ENCODE measurements around the gene TRIM71. TPM values are rescaled to one million over a fixed set of nuclear protein-coding genes. Genes with fewer than 3 reads are reported as not detected.

TRIM71 gene
- total and polyA plus RNA-seq, 5 donors from 2014 or later: 0.03 to 0.47 (median 0.06) TPM

GRCh38 chr3:32815841-32816438 lies 1.9 kb upstream of the TRIM71 start:
- Histone ChIP-seq H3K4me3 (ENCODE audit: low read depth, low read length) (no peak overlapping the region), H3K9me3 (ENCODE audit: control insufficient read depth in 2 of 2, low read length in 2 of 2) (no peaks in the 10 kb centered on the region), H3K4me1 (ENCODE audit: control insufficient read depth, insufficient read depth, low read length, poor library complexity, severe bottlenecking) (peaks cover 20% of the 10 kb centered on the region), H3K27ac (ENCODE audit: insufficient read depth, low read length, poor library complexity, severe bottlenecking) (no peak overlapping the region), H3K27me3 (ENCODE audit: control insufficient read depth, insufficient read depth, low read length) (peaks cover 19% of the 10 kb centered on the region), H3K36me3 (ENCODE audit: control insufficient read depth, insufficient read depth, low read length) (no peaks in the 10 kb centered on the region)
- H3K4me3 Mint-ChIP-seq: peak overlapping the region; percentile 42 to 84 (median 70)
- ATAC-seq (ENCODE audit: low read depth in 2 of 2) (no peak), DNase-seq (no peak)
- H3K36me3 Mint-ChIP-seq: no peaks in the 10 kb centered on the region
- H3K27me3 Mint-ChIP-seq: peaks cover 71% of the 10 kb centered on the region
- peaks cover 0 to 2% (median 0%) of the 10 kb centered on the region in 7 donors for H3K9me3 Mint-ChIP-seq
- peak overlapping the region in 2 of 3 donors; percentile 7 to 74 for H3K27ac Mint-ChIP-seq
- peaks cover 0 to 21% (median 5%) of the 10 kb centered on the region in 4 donors for H3K4me1 Mint-ChIP-seq

GRCh38 chr3:32816439-32817256 lies 1.1 kb upstream of the TRIM71 start:
- no peak overlapping the region for H3K4me3 ChIP-seq (ENCODE audit: low read depth, low read length)
- Mint-ChIP-seq H3K27ac (no peak overlapping the region), H3K4me3 (peak overlapping the region; percentile 67 to 86 (median 72)), H3K27me3 (peaks cover 68% of the 10 kb centered on the region), H3K4me1 (peaks cover 0 to 21% (median 5%) of the 10 kb centered on the region in 4 donors), H3K9me3 (peaks cover 0 to under 1% (median 0%) of the 10 kb centered on the region in 7 donors), H3K36me3 (no peaks in the 10 kb centered on the region)
- H3K27me3 ChIP-seq (ENCODE audit: control insufficient read depth, insufficient read depth, low read length): peaks cover 19% of the 10 kb centered on the region
- H3K9me3 ChIP-seq (ENCODE audit: control insufficient read depth in 2 of 2, low read length in 2 of 2): no peaks in the 10 kb centered on the region
- no peak overlapping the region for H3K27ac ChIP-seq (ENCODE audit: insufficient read depth, low read length, poor library complexity, severe bottlenecking)
- H3K36me3 ChIP-seq (ENCODE audit: control insufficient read depth, insufficient read depth, low read length): no peaks in the 10 kb centered on the region
- peaks cover 20% of the 10 kb centered on the region for H3K4me1 ChIP-seq (ENCODE audit: control insufficient read depth, insufficient read depth, low read length, poor library complexity, severe bottlenecking)
- DNase-seq (peak in 2 of 3 donors; percentile 12 to 48), ATAC-seq (ENCODE audit: low read depth in 2 of 2) (peak in 1 of 2 donors; percentile 25)

GRCh38 chr3:32817257-32817557 lies 590 bp upstream of the TRIM71 start:
- Histone ChIP-seq H3K9me3 (ENCODE audit: control insufficient read depth in 2 of 2, low read length in 2 of 2) (no peaks in the 10 kb centered on the region), H3K27ac (ENCODE audit: insufficient read depth, low read length, poor library complexity, severe bottlenecking) (no peak overlapping the region), H3K36me3 (ENCODE audit: control insufficient read depth, insufficient read depth, low read length) (no peaks in the 10 kb centered on the region), H3K27me3 (ENCODE audit: control insufficient read depth, insufficient read depth, low read length) (peaks cover 19% of the 10 kb centered on the region), H3K4me3 (ENCODE audit: low read depth, low read length) (no peak overlapping the region), H3K4me1 (ENCODE audit: control insufficient read depth, insufficient read depth, low read length, poor library complexity, severe bottlenecking) (peaks cover 20% of the 10 kb centered on the region)
- no peak for DNase-seq
- Mint-ChIP-seq H3K4me3 (peak overlapping the region in 3 of 4 donors; percentile 52 to 76 (median 64)), H3K4me1 (peaks cover 0 to 21% (median 5%) of the 10 kb centered on the region in 4 donors), H3K27me3 (peaks cover 67% of the 10 kb centered on the region), H3K36me3 (no peaks in the 10 kb centered on the region), H3K27ac (no peak overlapping the region), H3K9me3 (no peaks in the 10 kb centered on the region)
- no peak for ATAC-seq (ENCODE audit: low read depth in 2 of 2)

GRCh38 chr3:32818229-32818969 lies 602 bp downstream of the TRIM71 start:
- H3K9me3 ChIP-seq (ENCODE audit: control insufficient read depth in 2 of 2, low read length in 2 of 2): no peaks in the 10 kb centered on the region
- no peak overlapping the region for H3K27ac Mint-ChIP-seq
- DNase-seq (peak in 2 of 3 donors; percentile 0 to 6), ATAC-seq (ENCODE audit: low read depth in 2 of 2) (no peak)
- H3K27me3 Mint-ChIP-seq: peaks cover 68% of the 10 kb centered on the region
- H3K36me3 Mint-ChIP-seq: no peaks in the 10 kb centered on the region
- H3K27me3 ChIP-seq (ENCODE audit: control insufficient read depth, insufficient read depth, low read length): peaks cover 22% of the 10 kb centered on the region
- no peak overlapping the region for H3K4me3 ChIP-seq (ENCODE audit: low read depth, low read length)
- H3K4me1 ChIP-seq (ENCODE audit: control insufficient read depth, insufficient read depth, low read length, poor library complexity, severe bottlenecking): peaks cover 20% of the 10 kb centered on the region
- peak overlapping the region; percentile 67 to 79 (median 74) for H3K4me3 Mint-ChIP-seq
- H3K27ac ChIP-seq (ENCODE audit: insufficient read depth, low read length, poor library complexity, severe bottlenecking): no peak overlapping the region
- no peaks in the 10 kb centered on the region for H3K36me3 ChIP-seq (ENCODE audit: control insufficient read depth, insufficient read depth, low read length)
- no peaks in the 10 kb centered on the region for H3K9me3 Mint-ChIP-seq
- H3K4me1 Mint-ChIP-seq: peaks cover 0 to 21% (median 5%) of the 10 kb centered on the region in 4 donors

- no peak overlapping the region for H3K4me3 ChIP-seq (ENCODE audit: low read depth, low read length)
Observed at GRCh38 chr3:32818970-32819511, 1.2 kb downstream of the TRIM71 start.

GRCh38 chr3:32819551-32820348 lies 2.0 kb downstream of the TRIM71 start:
- no peaks in the 10 kb centered on the region for H3K36me3 Mint-ChIP-seq
- Histone ChIP-seq H3K36me3 (ENCODE audit: control insufficient read depth, insufficient read depth, low read length) (no peaks in the 10 kb centered on the region), H3K9me3 (ENCODE audit: control insufficient read depth in 2 of 2, low read length in 2 of 2) (no peaks in the 10 kb centered on the region), H3K27ac (ENCODE audit: insufficient read depth, low read length, poor library complexity, severe bottlenecking) (no peak overlapping the region), H3K4me3 (ENCODE audit: low read depth, low read length) (no peak overlapping the region), H3K4me1 (ENCODE audit: control insufficient read depth, insufficient read depth, low read length, poor library complexity, severe bottlenecking) (peaks cover 20% of the 10 kb centered on the region), H3K27me3 (ENCODE audit: control insufficient read depth, insufficient read depth, low read length) (peaks cover 22% of the 10 kb centered on the region)
- H3K4me3 Mint-ChIP-seq: peak overlapping the region; percentile 67 to 79 (median 74)
- H3K4me1 Mint-ChIP-seq: peaks cover 0 to 21% (median 4%) of the 10 kb centered on the region in 4 donors
- no peak overlapping the region for H3K27ac Mint-ChIP-seq
- ATAC-seq (ENCODE audit: low read depth in 2 of 2): no peak
- DNase-seq: no peak
- peaks cover 70% of the 10 kb centered on the region for H3K27me3 Mint-ChIP-seq
- no peaks in the 10 kb centered on the region for H3K9me3 Mint-ChIP-seq

More at GRCh38 chr3:32818970-32819511, 1.2 kb downstream of the TRIM71 start:
- no peak for ATAC-seq (ENCODE audit: low read depth in 2 of 2)
- peaks cover 73% of the 10 kb centered on the region for H3K27me3 Mint-ChIP-seq
- no peak for DNase-seq
- Histone ChIP-seq H3K27me3 (ENCODE audit: control insufficient read depth, insufficient read depth, low read length) (peaks cover 22% of the 10 kb centered on the region), H3K9me3 (ENCODE audit: control insufficient read depth in 2 of 2, low read length in 2 of 2) (no peaks in the 10 kb centered on the region), H3K27ac (ENCODE audit: insufficient read depth, low read length, poor library complexity, severe bottlenecking) (no peak overlapping the region), H3K36me3 (ENCODE audit: control insufficient read depth, insufficient read depth, low read length) (no peaks in the 10 kb centered on the region), H3K4me1 (ENCODE audit: control insufficient read depth, insufficient read depth, low read length, poor library complexity, severe bottlenecking) (peaks cover 20% of the 10 kb centered on the region)
- H3K36me3 Mint-ChIP-seq: no peaks in the 10 kb centered on the region
- peak overlapping the region; percentile 67 to 79 (median 74) for H3K4me3 Mint-ChIP-seq
- H3K27ac Mint-ChIP-seq: no peak overlapping the region
- H3K9me3 Mint-ChIP-seq: no peaks in the 10 kb centered on the region
- H3K4me1 Mint-ChIP-seq: peaks cover 0 to 21% (median 5%) of the 10 kb centered on the region in 4 donors

- peaks cover 69% of the 10 kb centered on the region for H3K27me3 Mint-ChIP-seq
- no peak for ATAC-seq (ENCODE audit: low read depth in 2 of 2)
Observed at GRCh38 chr3:32820430-32820829, 2.6 kb downstream of the TRIM71 start.

More at GRCh38 chr3:32820430-32820829, 2.6 kb downstream of the TRIM71 start:
- no peaks in the 10 kb centered on the region for H3K36me3 ChIP-seq (ENCODE audit: control insufficient read depth, insufficient read depth, low read length)
- H3K4me3 Mint-ChIP-seq: peak overlapping the region in 1 of 4 donors; percentile 71
- H3K9me3 Mint-ChIP-seq: no peaks in the 10 kb centered on the region
- H3K27me3 ChIP-seq (ENCODE audit: control insufficient read depth, insufficient read depth, low read length): peaks cover 20% of the 10 kb centered on the region
- H3K27ac ChIP-seq (ENCODE audit: insufficient read depth, low read length, poor library complexity, severe bottlenecking): no peak overlapping the region
- DNase-seq: no peak
- H3K4me1 ChIP-seq (ENCODE audit: control insufficient read depth, insufficient read depth, low read length, poor library complexity, severe bottlenecking): peaks cover 20% of the 10 kb centered on the region
- H3K27ac Mint-ChIP-seq: no peak overlapping the region
- H3K9me3 ChIP-seq (ENCODE audit: control insufficient read depth in 2 of 2, low read length in 2 of 2): no peaks in the 10 kb centered on the region
- H3K36me3 Mint-ChIP-seq: no peaks in the 10 kb centered on the region
- peaks cover 0 to 21% (median 3%) of the 10 kb centered on the region in 4 donors for H3K4me1 Mint-ChIP-seq
- H3K4me3 ChIP-seq (ENCODE audit: low read depth, low read length): no peak overlapping the region
